ENCODE data around the gene PHF5A. TPM values are rescaled to one million over a fixed set of nuclear protein-coding genes. Genes with fewer than 3 reads are reported as not detected.

PHF5A gene
- total RNA-seq, 1 donor from 2014 or later, result 23.9 TPM

GRCh38 chr22:41479671-41480396, 11.3 kb upstream of the PHF5A start:
- Histone ChIP-seq H3K4me1 (peaks cover 100% of the 10 kb centered on the region), H3K27me3 (ENCODE audit: low read depth) (no peaks in the 10 kb centered on the region), H3K27ac (replicated peaks) (peak overlapping the region; percentile 76), H3K36me3 (peaks cover 14% of the 10 kb centered on the region), H3K9me3 (replicated peaks) (no peaks in the 10 kb centered on the region), H3K4me3 (peak overlapping the region; percentile 17)
- TF ChIP-seq, protein P1, sequence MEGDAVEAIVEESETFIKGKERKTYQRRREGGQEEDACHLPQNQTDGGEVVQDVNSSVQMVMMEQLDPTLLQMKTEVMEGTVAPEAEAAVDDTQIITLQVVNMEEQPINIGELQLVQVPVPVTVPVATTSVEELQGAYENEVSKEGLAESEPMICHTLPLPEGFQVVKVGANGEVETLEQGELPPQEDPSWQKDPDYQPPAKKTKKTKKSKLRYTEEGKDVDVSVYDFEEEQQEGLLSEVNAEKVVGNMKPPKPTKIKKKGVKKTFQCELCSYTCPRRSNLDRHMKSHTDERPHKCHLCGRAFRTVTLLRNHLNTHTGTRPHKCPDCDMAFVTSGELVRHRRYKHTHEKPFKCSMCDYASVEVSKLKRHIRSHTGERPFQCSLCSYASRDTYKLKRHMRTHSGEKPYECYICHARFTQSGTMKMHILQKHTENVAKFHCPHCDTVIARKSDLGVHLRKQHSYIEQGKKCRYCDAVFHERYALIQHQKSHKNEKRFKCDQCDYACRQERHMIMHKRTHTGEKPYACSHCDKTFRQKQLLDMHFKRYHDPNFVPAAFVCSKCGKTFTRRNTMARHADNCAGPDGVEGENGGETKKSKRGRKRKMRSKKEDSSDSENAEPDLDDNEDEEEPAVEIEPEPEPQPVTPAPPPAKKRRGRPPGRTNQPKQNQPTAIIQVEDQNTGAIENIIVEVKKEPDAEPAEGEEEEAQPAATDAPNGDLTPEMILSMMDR (IDR thresholded peaks at IDR 0.05; ENCODE audit: borderline replicate concordance), result no peak
- intact Hi-C loops (cut with micrococcal nuclease), result no loop called here
- DNase-seq, result no peak

GRCh38 chr22:41478891-41479521, 10.5 kb upstream of the PHF5A start:
- intact Hi-C loops (cut with micrococcal nuclease), result no loop called here
- Histone ChIP-seq H3K9me3 (replicated peaks) (no peaks in the 10 kb centered on the region), H3K27ac (replicated peaks) (peak overlapping the region; percentile 76), H3K4me3 (peak overlapping the region; percentile 17), H3K4me1 (peaks cover 98% of the 10 kb centered on the region), H3K27me3 (ENCODE audit: low read depth) (no peaks in the 10 kb centered on the region), H3K36me3 (peaks cover 14% of the 10 kb centered on the region)
- DNase-seq, result no peak
- TF ChIP-seq, protein P1 (IDR thresholded peaks at IDR 0.05; ENCODE audit: borderline replicate concordance), result no peak

DNA sequence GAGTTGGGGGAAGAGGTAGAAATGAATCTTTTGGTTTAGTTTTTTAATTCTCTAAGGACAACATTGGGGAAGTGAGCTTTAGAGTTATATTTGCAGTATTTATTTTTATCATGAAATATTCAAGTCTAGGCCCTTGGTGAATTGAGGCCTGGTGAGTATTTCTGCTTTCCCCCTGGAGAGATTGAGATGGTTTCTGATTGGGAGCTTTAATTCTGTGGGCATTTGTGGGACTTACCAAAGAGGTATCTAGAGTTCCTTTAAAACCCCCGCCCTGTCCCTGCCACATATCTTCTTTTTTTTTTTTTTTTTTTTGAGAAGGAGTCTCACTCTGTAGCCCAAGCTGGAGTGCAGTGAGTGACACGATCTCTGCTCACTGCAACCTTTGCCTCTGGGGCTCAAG, 10.0 kb upstream of the PHF5A start:
- intact Hi-C loops (cut with micrococcal nuclease), result no loop called here
- peak overlapping the region; percentile 76 for H3K27ac ChIP-seq (replicated peaks)
- DNase-seq, result no peak
- H3K9me3 ChIP-seq (replicated peaks), result no peaks in the 10 kb centered on the region
- no peak overlapping the region for H3K4me3 ChIP-seq
- TF ChIP-seq, protein P1 (IDR thresholded peaks at IDR 0.05; ENCODE audit: borderline replicate concordance), result no peak
- peaks cover 14% of the 10 kb centered on the region for H3K36me3 ChIP-seq
- no peaks in the 10 kb centered on the region for H3K27me3 ChIP-seq (ENCODE audit: low read depth)
- H3K4me1 ChIP-seq, result peaks cover 98% of the 10 kb centered on the region

DNA sequence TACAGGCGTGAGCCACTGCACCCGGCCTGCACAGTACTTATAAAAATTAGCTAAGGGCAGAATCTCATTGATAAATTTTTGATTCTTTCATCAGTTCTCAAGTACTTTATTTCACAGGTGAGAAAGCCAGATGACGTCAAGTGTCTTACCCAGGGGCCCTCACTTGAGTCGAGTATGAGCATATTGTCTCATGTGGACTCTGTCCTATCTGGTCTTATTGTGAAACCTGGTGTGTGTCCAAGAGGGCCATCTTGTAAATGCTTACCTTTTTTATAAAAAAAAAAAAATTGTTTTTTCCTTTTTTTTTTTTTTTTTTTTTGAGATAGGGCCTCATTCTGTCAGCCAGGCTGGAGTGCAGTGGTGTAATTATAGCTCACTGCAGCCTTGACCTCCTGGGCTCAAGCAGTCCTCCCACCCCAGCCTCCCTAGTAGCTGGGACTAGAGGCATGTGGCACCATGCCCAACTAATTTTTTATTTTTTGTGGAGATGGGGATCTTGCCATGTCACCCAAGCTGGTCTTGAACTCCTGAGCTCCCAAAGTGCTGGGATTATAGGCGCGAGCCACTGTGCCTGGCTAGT, 6.5 kb upstream of the PHF5A start:
- no peaks in the 10 kb centered on the region for H3K27me3 ChIP-seq (ENCODE audit: low read depth)
- H3K27ac ChIP-seq (replicated peaks), result peak overlapping the region; percentile 98
- H3K4me3 ChIP-seq, result no peak overlapping the region
- peaks cover 23% of the 10 kb centered on the region for H3K36me3 ChIP-seq
- no peak for DNase-seq
- H3K9me3 ChIP-seq (replicated peaks), result no peaks in the 10 kb centered on the region
- intact Hi-C loops (cut with micrococcal nuclease), result no loop called here
- TF ChIP-seq, protein P1 (IDR thresholded peaks at IDR 0.05; ENCODE audit: borderline replicate concordance), result no peak
- H3K4me1 ChIP-seq, result peaks cover 98% of the 10 kb centered on the region

DNA sequence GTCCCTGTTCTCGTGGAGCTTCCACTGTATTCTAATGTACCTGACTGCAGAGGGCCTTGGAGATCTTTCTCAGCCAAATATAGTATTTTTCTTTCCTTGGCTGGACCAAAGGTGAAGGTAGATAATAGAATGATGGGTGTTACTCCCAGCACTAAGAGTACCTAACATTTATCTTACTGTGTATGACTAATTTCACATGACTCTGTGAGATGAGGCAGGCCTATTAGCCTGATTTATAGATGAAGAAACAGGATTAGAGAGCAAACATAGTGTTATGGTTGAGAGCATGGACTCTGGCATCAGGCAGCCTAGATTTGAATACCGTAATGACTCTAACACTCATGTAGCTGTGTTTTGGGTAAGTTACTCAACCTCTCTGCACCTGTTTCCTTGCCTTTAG, 3.1 kb upstream of the PHF5A start:
- H3K27ac ChIP-seq (replicated peaks), result peak overlapping the region; percentile 98
- TF ChIP-seq, protein P1 (IDR thresholded peaks at IDR 0.05; ENCODE audit: borderline replicate concordance), result no peak
- no peaks in the 10 kb centered on the region for H3K9me3 ChIP-seq (replicated peaks)
- H3K27me3 ChIP-seq (ENCODE audit: low read depth), result no peaks in the 10 kb centered on the region
- no peak for DNase-seq
- H3K36me3 ChIP-seq, result peaks cover 20% of the 10 kb centered on the region
- intact Hi-C loops (cut with micrococcal nuclease), result no loop called here
- peak overlapping the region; percentile 97 for H3K4me3 ChIP-seq
- H3K4me1 ChIP-seq, result peaks cover 93% of the 10 kb centered on the region
